ENCODE data around the gene TMED1.
"Not testable (repeated sequence)": the region's sequence is repeated elsewhere in the genome, so short reads cannot be mapped to it uniquely, and the experiment has no call there.

Gene TMED1

GRCh38 chr19:10862561-10863106, 26.6 kb upstream of the TMED1 start:
- DNase-seq (ENCODE audit: low read depth in 3 of 3): no peak

- no peak for DNase-seq (ENCODE audit: low read depth in 3 of 3)
Observed at GRCh38 chr19:10861103-10861651, 25.2 kb upstream of the TMED1 start.

GRCh38 chr19:10858204-10858828, 22.3 kb upstream of the TMED1 start:
- no peak for DNase-seq (ENCODE audit: low read depth in 3 of 3)

GRCh38 chr19:10856899-10857298, 20.9 kb upstream of the TMED1 start:
- DNase-seq (ENCODE audit: low read depth in 3 of 3): not testable (repeated sequence)

GRCh38 chr19:10855879-10856522, 20.0 kb upstream of the TMED1 start:
- no peak for DNase-seq (ENCODE audit: low read depth in 3 of 3)

GRCh38 chr19:10854350-10855089, 18.5 kb upstream of the TMED1 start:
- no peak for DNase-seq (ENCODE audit: low read depth in 3 of 3)

GRCh38 chr19:10852941-10853340, 16.9 kb upstream of the TMED1 start:
- DNase-seq (ENCODE audit: low read depth in 3 of 3): no peak

- DNase-seq (ENCODE audit: low read depth in 3 of 3): no peak
Observed at GRCh38 chr19:10852098-10852800, 16.2 kb upstream of the TMED1 start.

GRCh38 chr19:10850631-10851030, 14.6 kb upstream of the TMED1 start:
- DNase-seq (ENCODE audit: low read depth in 3 of 3): no peak

GRCh38 chr19:10848230-10848856, 12.3 kb upstream of the TMED1 start, which contains the start of gene C19orf38:
TSS of gene C19orf38 (plus strand) at chr19:10848415. CDS start at chr19:10848509, 94 bp downstream.
- no peak for DNase-seq (ENCODE audit: low read depth in 3 of 3)

- no peak for DNase-seq (ENCODE audit: low read depth in 3 of 3)
Observed at GRCh38 chr19:10846500-10847202, 10.6 kb upstream of the TMED1 start.

- no peak for DNase-seq (ENCODE audit: low read depth in 3 of 3)
Observed at GRCh38 chr19:10842788-10843187, 6.8 kb upstream of the TMED1 start.

GRCh38 chr19:10839114-10840050, 3.4 kb upstream of the TMED1 start:
- no peak for DNase-seq (ENCODE audit: low read depth in 3 of 3)

GRCh38 chr19:10838377-10838776, 2.4 kb upstream of the TMED1 start:
- no peak for DNase-seq (ENCODE audit: low read depth in 3 of 3)

GRCh38 chr19:10837649-10838048, 1.6 kb upstream of the TMED1 start:
- not testable (repeated sequence) for DNase-seq (ENCODE audit: low read depth in 3 of 3)

- DNase-seq (ENCODE audit: low read depth in 3 of 3): peak; percentile 67 to 74 (median 69)
Observed at GRCh38 chr19:10836479-10837330, 693 bp upstream of the TMED1 start.

GRCh38 chr19:10835089-10835753, 791 bp downstream of the TMED1 start:
- no peak for DNase-seq (ENCODE audit: low read depth in 3 of 3)

- no peak for DNase-seq (ENCODE audit: low read depth in 3 of 3)
Observed at GRCh38 chr19:10832939-10833296, 3.1 kb downstream of the TMED1 start.

Measured in stimulated activated CD4-positive, alpha-beta T cell treated with anti-CD3 and anti-CD28 coated beads, TNF-alpha, amount 100 ng/mL, for 4 hours (primary cell).